CD14-positive monocyte (primary cell): ENCODE data around the gene MRTFB. TPM values are rescaled to one million over a fixed set of nuclear protein-coding genes. Genes with fewer than 3 reads are reported as not detected.

ENCODE experiments used
- DNase-seq, 3 donors: peaks; one replicate each; pipeline ENCODE4 v3.0.0-alpha.2; 2011 to 2022
- H2AFZ ChIP-seq: 2 replicates; pipeline ENCODE4 v1.6.0; 2012; ENCODE audit warnings: mild to moderate bottlenecking, low read depth, low read length, inconsistent platforms; ENCODE audit not compliant: insufficient read depth, poor library complexity, severe bottlenecking
- H3K27ac ChIP-seq, 2 donors: 1 replicate in 1 of 2; 2 replicates in 1 of 2; pipeline ENCODE4 v1.5.1; 2012 to 2013; ENCODE audit warnings: low read length in 2 of 2, control low read depth in 1 of 2, inconsistent platforms in 1 of 2, low read depth in 1 of 2, mild to moderate bottlenecking in 1 of 2
- H3K27me3 ChIP-seq, 2 donors: one replicate each; pipeline versions ENCODE4 v1.6.0 to v1.6.1; 2011 to 2013; ENCODE audit warnings: low read length in 2 of 2; ENCODE audit not compliant: control insufficient read depth in 2 of 2, insufficient read depth in 2 of 2
- H3K36me3 ChIP-seq, 2 donors: replicated peaks in 1 of 2; 1 replicate in 1 of 2; 2 replicates in 1 of 2; pipeline versions ENCODE4 v1.5.1 to v1.6.1; 2012 to 2013; ENCODE audit warnings: low read length in 2 of 2, control low read depth in 1 of 2, inconsistent platforms in 1 of 2, mild to moderate bottlenecking in 1 of 2; ENCODE audit not compliant: insufficient read depth in 2 of 2, control insufficient read depth in 1 of 2
- H3K4me1 ChIP-seq, 2 donors: 1 replicate in 1 of 2; 2 replicates in 1 of 2; pipeline versions ENCODE4 v1.5.1 to v1.6.1; 2012 to 2013; ENCODE audit warnings: low read length in 2 of 2, control low read depth in 1 of 2, inconsistent platforms in 1 of 2, mild to moderate bottlenecking in 1 of 2, moderate library complexity in 1 of 2; ENCODE audit not compliant: insufficient read depth in 2 of 2, control insufficient read depth in 1 of 2
- H3K4me2 ChIP-seq: replicated peaks from 2 replicates; pipeline ENCODE3; 2012; ENCODE audit warnings: low read length, moderate library complexity, mild to moderate bottlenecking; ENCODE audit not compliant: poor library complexity, severe bottlenecking; ENCODE audit errors: extremely low read depth
- H3K4me3 ChIP-seq, 3 experiments: fragments of 200-600 bp in 1 of 3; sonication (generic) in 1 of 3; replicated peaks in 1 of 3; 1 replicate in 2 of 3; 2 replicates in 1 of 3; pipeline ENCODE4 v1.5.1; 2011 to 2013; ENCODE audit warnings: low read length in 3 of 3, mild to moderate bottlenecking in 3 of 3, control low read depth in 2 of 3, low read depth in 2 of 3, inconsistent platforms in 1 of 3, moderate library complexity in 1 of 3
- H3K79me2 ChIP-seq: 2 replicates; pipeline ENCODE4 v1.6.0; 2012; ENCODE audit warnings: mild to moderate bottlenecking, control low read depth, inconsistent platforms, low read length, moderate library complexity; ENCODE audit not compliant: insufficient read depth
- H3K9ac ChIP-seq: 2 replicates; pipeline ENCODE4 v1.6.0; 2017; ENCODE audit warnings: low read length, mild to moderate bottlenecking; ENCODE audit not compliant: insufficient read depth, poor library complexity, severe bottlenecking
- H3K9me3 ChIP-seq, 2 donors: replicated peaks in 1 of 2; 1 replicate in 1 of 2; 2 replicates in 1 of 2; pipeline versions ENCODE4 v1.5.1 to v1.6.1; 2012 to 2013; ENCODE audit warnings: low read length in 2 of 2, control low read depth in 1 of 2; ENCODE audit not compliant: control insufficient read depth in 1 of 2, insufficient read depth in 1 of 2
- H4K20me1 ChIP-seq: 2 replicates; pipeline ENCODE4 v1.6.0; 2012; ENCODE audit warnings: mild to moderate bottlenecking, low read length, control low read depth, moderate library complexity; ENCODE audit not compliant: insufficient read depth
- H3K27ac Mint-ChIP-seq, 7 donors: one replicate each; pipeline ENCODE4 v1.8.0; 2020; ENCODE audit warnings: mild to moderate bottlenecking in 7 of 7, mixed read lengths in 7 of 7, moderate library complexity in 6 of 7, inconsistent platforms in 2 of 7
- H3K27me3 Mint-ChIP-seq, 3 donors: one replicate each; pipeline ENCODE4 v1.8.0; 2021 to 2022; ENCODE audit warnings: low read depth in 3 of 3, mild to moderate bottlenecking in 3 of 3, mixed read lengths in 3 of 3, moderate library complexity in 3 of 3, inconsistent platforms in 1 of 3
- H3K36me3 Mint-ChIP-seq, 2 donors: one replicate each; pipeline ENCODE4 v1.8.0; 2020; ENCODE audit warnings: mixed read lengths in 2 of 2, inconsistent platforms in 1 of 2, mild to moderate bottlenecking in 1 of 2
- H3K4me1 Mint-ChIP-seq: one replicate; pipeline ENCODE4 v1.8.0; 2020; ENCODE audit warnings: mild to moderate bottlenecking, mixed read lengths
- H3K4me3 Mint-ChIP-seq, 2 donors: one replicate each; pipeline ENCODE4 v1.8.0; 2020; ENCODE audit warnings: mild to moderate bottlenecking in 2 of 2, mixed read lengths in 2 of 2, moderate library complexity in 1 of 2
- H3K9me3 Mint-ChIP-seq, 7 donors: one replicate each; pipeline ENCODE4 v1.8.0; 2020 to 2022; ENCODE audit warnings: mixed read lengths in 7 of 7, mild to moderate bottlenecking in 6 of 7, moderate library complexity in 6 of 7, inconsistent platforms in 2 of 7
- WGBS: methylation state at CpG from one replicate; pipeline ENCODE4 v1.1.5; 2013; ENCODE audit warnings: missing lambda C conversion rate; ENCODE audit not compliant: insufficient coverage; 5-methylcytosine and 5-hydroxymethylcytosine counted together
- intact Hi-C, 2 donors: fragments of 100-400 bp; cut with micrococcal nuclease; formaldehyde crosslinking; loops; one replicate each; pipeline versions ENCODE4 v1.15.0 to v1.15.1; 2023
- polyA plus RNA-seq, 3 donors: library from polyadenylated mRNA; depleted of rRNA in 1 of 3; unstranded in 2 of 3; stranded (reverse) in 1 of 3; fragments of 300-500 nt in 2 of 3; fragments of >200 nt in 1 of 3; fragmentation: Illumina TruSeq in 2 of 3; gene quantifications; 1 replicate in 2 of 3; 2 replicates in 1 of 3; pipeline ENCODE4 v1.2.3, GENCODE V29; 2012 to 2021
- TF ChIP-seq, protein P1 (sequence below): fragments of 200-600 bp; IDR thresholded peaks from one replicate; pipeline ENCODE4 v1.8.0; 2022; ENCODE audit warnings: antibody characterized with exemption, mild to moderate bottlenecking

The MRTFB gene
- polyA plus RNA-seq, 3 donors, result 0.69 to 1.4 (median 0.87) TPM

DNA sequence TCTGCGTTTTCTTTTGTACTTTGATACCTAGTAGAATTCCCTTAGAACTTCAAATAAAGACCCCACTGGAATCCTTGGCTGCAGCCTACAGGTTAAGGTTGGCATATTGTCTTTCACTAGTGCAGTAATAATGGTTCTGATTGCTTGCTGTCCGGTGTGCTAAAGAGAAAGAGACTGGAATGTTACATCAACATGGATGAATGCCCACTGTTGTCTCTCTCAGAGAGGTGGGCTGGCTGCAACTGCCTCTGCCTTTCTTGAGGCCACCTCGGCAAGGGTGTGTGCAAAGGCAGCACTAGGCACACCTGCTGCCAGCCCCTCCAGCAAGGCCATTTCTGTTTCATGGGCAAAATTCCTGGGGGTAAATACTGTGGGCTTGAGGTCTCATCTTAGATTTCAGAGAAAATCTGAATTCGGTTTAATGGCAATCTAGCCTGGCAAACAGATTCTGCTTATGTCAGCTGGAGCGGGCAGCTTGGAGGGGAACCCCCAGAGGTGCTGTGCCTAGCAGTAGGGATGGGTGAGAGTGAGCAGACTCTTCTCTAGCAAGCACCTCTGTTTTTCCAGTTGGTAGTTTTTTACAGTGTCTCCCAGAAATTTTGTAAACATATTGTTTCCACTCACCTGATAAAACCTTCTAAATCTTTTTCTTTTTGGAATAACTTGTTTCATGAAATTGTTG lies 54.0 kb downstream of the MRTFB start:
- Mint-ChIP-seq H3K4me1 (peaks cover 10% of the 10 kb centered on the region), H3K4me3 (no peak overlapping the region), H3K27me3 (no peaks in the 10 kb centered on the region), H3K9me3 (peaks cover 0 to 5% (median 1%) of the 10 kb centered on the region in 7 donors), H3K27ac (no peak overlapping the region), H3K36me3 (peaks cover 0 to 2% of the 10 kb centered on the region in 2 donors)
- no peaks in the 10 kb centered on the region for H3K79me2 ChIP-seq
- H3K4me2 ChIP-seq, result no peak overlapping the region
- DNase-seq, result no peak
- no peak overlapping the region for H3K9ac ChIP-seq
- H3K36me3 ChIP-seq, result no peaks in the 10 kb centered on the region
- H2AFZ ChIP-seq, result no peak overlapping the region
- no peak overlapping the region for H3K4me3 ChIP-seq
- intact Hi-C loops, result no loop called here
- no peaks in the 10 kb centered on the region for H3K27me3 ChIP-seq
- no peaks in the 10 kb centered on the region for H3K9me3 ChIP-seq
- H3K4me1 ChIP-seq, result no peaks in the 10 kb centered on the region
- H4K20me1 ChIP-seq, result no peaks in the 10 kb centered on the region
- TF ChIP-seq, protein P1, sequence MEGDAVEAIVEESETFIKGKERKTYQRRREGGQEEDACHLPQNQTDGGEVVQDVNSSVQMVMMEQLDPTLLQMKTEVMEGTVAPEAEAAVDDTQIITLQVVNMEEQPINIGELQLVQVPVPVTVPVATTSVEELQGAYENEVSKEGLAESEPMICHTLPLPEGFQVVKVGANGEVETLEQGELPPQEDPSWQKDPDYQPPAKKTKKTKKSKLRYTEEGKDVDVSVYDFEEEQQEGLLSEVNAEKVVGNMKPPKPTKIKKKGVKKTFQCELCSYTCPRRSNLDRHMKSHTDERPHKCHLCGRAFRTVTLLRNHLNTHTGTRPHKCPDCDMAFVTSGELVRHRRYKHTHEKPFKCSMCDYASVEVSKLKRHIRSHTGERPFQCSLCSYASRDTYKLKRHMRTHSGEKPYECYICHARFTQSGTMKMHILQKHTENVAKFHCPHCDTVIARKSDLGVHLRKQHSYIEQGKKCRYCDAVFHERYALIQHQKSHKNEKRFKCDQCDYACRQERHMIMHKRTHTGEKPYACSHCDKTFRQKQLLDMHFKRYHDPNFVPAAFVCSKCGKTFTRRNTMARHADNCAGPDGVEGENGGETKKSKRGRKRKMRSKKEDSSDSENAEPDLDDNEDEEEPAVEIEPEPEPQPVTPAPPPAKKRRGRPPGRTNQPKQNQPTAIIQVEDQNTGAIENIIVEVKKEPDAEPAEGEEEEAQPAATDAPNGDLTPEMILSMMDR, result no peak
- H3K27ac ChIP-seq, result no peak overlapping the region
- 95% methylated on average over 4 of the region's 5 CpGs for WGBS

DNA sequence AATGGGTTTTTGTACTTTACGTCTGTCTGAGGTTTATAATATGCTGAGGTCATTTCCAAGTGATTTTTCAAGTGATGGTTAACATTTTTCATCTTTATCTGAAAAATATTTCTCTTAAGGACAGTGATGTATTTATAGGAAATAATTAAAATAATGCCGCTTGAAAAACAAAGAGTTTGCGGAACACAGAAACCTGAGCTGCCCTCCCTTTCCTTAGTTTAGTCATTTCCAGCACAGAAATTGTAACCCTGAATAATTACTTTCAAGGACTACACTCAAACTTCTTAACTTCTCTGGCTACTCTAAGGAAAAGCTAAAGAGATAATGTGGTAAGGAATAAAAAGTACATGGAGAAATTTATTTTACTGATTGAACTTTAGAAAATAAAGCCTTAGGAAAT lies 54.6 kb downstream of the MRTFB start:
- H3K4me1 Mint-ChIP-seq, result peaks cover 8% of the 10 kb centered on the region
- no peak for DNase-seq
- Histone ChIP-seq H3K9me3 (no peaks in the 10 kb centered on the region), H3K4me2 (no peak overlapping the region), H3K79me2 (no peaks in the 10 kb centered on the region), H3K4me3 (no peak overlapping the region), H3K36me3 (no peaks in the 10 kb centered on the region), H4K20me1 (no peaks in the 10 kb centered on the region), H3K27me3 (no peaks in the 10 kb centered on the region), H3K27ac (no peak overlapping the region), H3K4me1 (no peaks in the 10 kb centered on the region), H2AFZ (no peak overlapping the region), H3K9ac (no peak overlapping the region)
- WGBS, result no CpG with 5 or more reads among the region's 3 CpGs
- no peak overlapping the region for H3K4me3 Mint-ChIP-seq
- H3K9me3 Mint-ChIP-seq, result peaks cover under 1 to 8% (median 3%) of the 10 kb centered on the region in 7 donors
- TF ChIP-seq, protein P1, result no peak
- intact Hi-C loops, result no loop called here
- peaks cover 0 to 2% of the 10 kb centered on the region in 2 donors for H3K36me3 Mint-ChIP-seq
- no peak overlapping the region for H3K27ac Mint-ChIP-seq
- no peaks in the 10 kb centered on the region for H3K27me3 Mint-ChIP-seq
